Caki2 (cell line): Measurements from ENCODE around the gene SLU7. TPM values are rescaled to one million over a fixed set of nuclear protein-coding genes. Genes with fewer than 3 reads are reported as not detected.

Experiments used
- DNase-seq: peaks from one replicate; pipeline ENCODE4 v3.0.0-alpha.2; 2015; ENCODE audit warnings: low read depth
- in situ Hi-C: cut with HindIII; loops from 2 replicates; pipeline ENCODE4 v1.10.0; 2016; ENCODE audit warnings: low sequenced_read_pairs, low pct_unique_long_range_greater_than_20kb, mixed read lengths
- total RNA-seq: library from RNA; depleted of rRNA; stranded (reverse); fragments of >200 nt; shearing (Covaris generic); gene quantifications from 2 replicates; pipeline ENCODE4 v1.2.3, GENCODE V29; 2014; ENCODE audit warnings: low replicate concordance; rRNA removed

SLU7 gene
- 73.8 and 114 TPM in 2 replicates for total RNA-seq

DNA sequence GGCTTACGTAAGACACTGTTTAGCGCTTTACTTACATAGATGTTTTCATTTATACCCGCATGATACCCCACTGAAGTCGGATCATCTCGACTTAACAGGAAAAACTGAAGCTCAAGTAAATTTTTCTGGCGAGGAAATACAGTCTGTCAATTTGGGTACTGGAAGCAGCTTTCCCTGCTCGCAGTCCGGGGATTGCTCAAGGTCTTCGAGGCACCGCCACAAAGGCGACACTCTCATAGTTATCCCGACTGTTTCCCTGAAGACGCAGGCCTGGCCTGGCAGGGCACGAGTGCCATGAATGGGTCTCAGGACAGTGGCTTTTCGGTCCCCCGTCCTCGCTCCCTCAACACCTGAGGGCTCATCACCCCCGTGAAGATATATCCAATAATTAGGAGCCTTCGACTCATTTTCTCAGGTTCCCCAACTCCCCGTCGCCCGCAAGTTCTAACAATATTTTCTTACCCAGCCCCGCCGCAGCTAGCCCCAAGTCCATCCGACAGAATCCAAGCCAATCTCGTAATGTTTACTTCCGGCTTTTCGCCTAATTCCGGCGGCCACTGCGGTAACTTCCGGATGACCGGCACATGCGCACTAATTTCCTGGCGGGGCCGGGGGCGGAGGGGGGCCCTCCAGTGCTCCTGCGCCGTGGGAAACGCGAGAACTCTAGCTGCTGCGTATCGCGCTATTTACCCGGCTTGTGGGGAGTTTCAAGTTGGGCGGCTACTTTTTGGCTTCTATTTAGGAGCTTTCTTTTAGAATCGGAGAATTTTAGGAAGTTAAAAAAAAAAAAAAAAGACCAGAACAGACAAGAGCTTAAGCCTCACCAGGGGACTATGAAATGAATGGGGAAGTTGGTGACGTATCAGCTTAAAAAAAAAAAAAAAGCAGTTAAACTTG is at the start of gene SLU7:
TSS of gene SLU7 (minus strand) at position 521 of the 897 bp plus-strand sequence. CDS start 3,787 bp downstream, outside the sequence.
- in situ Hi-C loops, result no loop called here
- DNase-seq, result peak; percentile 96

DNA sequence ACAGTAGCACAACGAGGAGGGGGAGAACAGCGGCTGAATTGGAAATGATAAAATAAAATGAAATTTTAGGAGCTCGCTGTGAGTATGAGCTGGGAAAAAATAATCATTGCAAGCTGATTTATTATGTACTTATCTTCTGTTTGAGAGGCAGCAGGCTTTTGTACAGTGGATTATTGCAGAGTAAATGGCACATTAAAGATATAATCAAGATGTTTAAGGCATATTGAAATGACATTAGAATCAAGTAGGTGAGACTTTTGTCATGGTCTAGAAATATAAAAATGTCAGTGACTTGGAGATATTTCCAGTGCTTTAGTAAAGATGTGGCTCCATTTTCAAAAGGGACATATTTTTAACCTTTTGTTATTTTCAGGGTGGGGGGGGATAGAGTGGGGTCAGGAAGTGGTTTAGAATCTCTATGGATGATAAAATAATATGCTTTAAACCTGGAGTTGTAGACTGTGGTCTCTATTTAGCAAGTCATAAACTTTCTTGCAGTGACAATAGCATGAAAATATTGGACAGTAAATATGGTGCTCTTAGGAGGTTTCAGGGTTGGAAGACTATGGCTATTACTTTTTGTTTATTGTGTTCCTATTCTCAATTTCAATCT is 49.6 kb upstream of the SLU7 start:
- in situ Hi-C loops, result no loop called here
- DNase-seq, result no peak

DNA sequence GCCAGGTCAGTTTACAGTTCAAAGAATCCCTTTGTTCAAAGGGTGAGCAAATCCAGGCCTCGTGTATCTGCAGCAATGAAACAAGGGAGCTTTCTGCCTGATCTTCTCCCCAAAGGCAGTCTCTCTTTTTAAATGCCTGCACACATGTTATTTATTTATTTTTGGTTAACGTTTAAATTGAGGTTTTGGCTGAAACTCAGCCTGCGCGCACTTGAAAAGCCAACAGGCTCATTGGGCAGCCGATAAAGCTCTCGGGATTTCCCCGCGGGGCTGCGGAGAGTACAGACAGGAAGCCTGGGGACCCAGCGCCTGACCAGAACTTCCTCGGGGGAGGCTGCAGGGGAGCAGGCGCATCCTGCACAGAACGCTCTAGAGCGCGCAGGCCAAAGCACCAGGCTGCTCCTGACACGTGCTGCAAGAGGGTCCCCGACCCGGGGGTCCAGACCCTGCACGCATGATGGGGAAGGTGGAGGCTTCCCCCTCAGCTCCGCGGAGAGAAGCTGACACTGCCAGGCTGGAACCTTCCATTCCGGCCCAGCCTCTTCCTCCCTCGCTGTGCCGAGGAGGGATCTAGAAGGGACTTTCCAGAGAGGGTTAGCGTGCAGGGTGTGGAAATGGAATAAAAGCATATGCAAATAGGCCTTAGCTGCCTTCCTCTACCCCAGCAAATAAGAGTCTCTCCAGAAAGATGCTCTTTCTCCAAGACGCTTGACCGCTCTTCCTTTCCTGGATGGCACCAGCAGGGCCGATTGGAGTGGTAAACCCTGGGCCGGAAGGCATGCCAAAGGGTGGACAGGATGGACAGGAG is 48.9 kb upstream of the SLU7 start:
- DNase-seq, result peak; percentile 100
- in situ Hi-C loops, result no loop called here

DNA sequence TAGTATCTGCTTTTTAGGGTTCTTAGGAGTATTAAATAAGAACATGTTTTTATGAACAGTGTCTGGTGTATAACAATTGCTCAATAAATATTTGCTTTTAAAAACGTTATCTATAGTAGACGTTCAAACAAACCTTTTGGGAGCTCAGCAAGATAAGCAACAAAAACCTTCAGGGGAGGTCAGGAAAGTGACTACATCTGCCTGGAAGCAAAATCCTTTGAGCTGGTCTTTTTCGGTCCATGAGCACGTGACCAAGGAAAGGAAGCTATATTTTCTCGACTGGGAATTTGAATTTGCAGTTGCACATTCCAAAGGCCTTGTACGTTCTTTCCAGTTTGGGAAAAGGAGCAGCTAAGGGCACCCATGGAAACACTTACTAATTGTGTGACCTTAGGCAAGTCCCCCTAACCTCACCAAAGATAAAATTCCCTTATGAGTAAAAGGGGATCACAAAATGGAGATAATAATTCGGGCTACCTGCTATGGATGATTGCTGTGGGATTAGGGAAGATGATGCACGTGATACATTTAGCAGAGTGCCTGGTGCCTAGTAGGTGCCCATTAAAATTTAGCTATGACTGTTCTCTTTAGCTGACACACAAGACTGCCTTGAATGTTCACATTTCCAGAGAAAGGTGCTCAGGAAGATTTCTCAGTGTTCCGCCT is 48.1 kb upstream of the SLU7 start:
- in situ Hi-C loops, result no loop called here
- no peak for DNase-seq

DNA sequence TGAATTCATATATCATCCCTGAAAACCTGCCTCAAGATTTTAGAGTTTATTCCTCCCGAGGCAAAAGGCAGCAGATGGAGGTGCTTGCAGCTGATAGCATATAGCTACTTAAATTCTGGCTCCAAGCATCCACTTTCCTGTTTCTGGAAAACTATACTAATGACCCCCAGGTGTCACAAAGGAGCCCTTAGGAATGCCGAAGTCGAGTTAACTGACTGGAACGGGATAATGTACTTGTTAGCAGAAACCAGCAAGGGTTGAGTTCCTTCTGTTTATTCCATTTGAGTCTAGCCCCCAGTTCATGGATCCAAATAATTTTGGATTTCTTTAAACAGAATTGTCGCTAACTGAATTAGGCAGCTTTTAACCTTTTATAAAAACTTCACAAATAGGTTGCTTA is 47.2 kb upstream of the SLU7 start:
- DNase-seq, result no peak
- in situ Hi-C loops, result no loop called here

DNA sequence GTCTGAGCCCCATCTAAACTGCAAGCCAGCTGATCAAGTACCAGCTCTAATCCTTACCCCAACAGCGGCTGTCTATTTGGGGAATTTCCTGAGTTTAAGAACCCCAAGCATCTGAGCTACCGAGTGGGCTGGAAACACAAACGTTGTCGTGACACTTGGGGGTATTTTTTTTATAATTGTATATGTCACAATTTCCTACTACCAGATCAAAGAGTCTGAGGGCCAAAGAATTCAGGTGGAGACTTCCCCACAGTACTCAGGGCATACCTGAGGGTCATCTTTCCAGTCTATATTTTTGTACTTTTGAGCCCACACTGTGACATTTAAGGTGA is 45.6 kb upstream of the SLU7 start:
- in situ Hi-C loops, result no loop called here
- no peak for DNase-seq

DNA sequence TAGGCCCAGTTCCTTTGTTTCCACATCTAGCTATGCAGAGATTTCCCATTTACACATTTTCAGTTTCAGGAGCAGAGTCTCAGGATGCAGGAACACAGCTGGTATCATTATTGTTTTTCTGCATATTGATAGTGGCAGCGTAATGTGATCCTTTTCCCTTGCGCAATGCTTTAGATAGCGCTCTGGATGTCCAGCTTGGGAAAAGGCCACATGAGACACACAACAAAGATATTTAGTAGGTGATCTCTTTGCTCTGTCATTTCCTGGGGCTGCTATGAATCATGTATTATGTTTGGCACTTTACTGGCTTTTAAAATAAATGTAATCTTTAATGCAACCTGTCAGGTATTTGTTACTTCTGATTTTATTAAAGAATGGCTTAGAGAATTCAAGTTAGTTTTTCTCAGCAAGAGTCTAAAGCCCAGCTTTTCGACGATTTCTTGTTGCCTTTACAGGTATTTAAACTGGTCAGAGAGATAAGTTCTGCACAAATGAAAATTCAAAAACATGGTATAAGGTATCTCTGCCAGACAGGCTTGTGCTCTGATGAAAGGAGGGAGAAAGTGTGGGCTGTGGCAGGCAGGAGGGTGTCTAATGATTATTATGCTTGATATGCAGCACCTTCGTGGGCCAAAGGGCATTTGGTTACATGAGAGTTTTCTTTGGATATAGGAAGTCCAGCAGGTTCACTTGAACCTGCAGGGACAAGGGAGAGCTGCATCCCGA is 45.0 kb upstream of the SLU7 start:
- in situ Hi-C loops, result no loop called here
- peak; percentile 89 for DNase-seq

DNA sequence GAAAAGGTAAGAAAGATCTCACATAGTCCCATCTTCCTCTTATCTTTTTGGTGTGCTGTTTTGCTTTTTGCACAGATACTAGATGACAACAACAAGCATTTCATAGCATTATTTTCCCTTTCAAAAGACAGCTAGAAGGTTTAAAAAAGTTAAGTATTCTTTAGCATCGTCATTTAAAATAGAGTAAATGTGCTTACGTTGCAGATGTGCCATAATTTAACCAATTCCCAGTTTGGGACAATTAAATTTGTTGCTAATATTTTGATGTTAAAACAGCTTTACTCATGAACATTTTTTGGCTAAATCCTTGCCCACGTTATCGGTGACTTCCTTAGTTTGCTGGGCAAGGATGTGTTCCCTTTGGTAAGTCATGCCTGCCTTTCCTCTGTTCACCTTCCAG is 44.3 kb upstream of the SLU7 start:
- no peak for DNase-seq
- in situ Hi-C loops, result no loop called here

DNA sequence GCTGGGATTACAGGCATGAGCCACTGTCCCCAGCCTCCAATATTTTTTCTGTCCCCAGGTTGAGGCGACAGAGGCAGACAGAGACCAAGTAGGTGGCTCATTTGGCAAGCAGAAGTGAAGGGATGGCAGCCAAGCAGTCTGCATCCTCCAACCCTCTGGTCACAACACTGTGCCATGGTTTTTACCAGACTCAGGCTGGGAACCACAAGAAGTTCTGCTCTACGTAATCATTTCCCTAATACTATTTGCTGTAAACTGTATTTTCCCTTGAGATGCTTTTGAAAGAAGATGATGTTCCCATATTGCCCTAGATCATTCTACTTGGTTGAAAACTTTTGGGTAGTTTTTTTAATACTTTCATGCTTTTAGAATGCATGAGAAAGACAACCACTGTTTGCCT is 43.3 kb upstream of the SLU7 start:
- in situ Hi-C loops, result no loop called here

DNA sequence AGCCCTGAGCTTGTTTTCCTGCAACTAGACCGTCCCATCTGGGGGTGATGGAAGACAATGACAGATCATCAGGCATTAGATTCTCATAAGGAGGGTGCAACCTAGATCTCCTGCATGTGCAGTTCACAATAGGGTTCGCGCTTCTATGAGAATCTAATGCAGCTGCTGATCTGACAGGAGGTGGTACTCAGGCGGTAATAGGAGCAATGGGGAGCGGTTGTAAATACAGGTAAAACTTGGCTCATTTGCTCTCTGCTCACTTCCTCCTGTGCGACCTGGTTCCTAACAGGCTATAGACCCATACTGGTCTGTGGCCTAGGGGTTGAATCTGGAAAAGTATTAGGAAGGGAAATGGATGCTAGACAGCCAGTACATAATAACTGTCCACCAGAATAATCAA is 42.5 kb upstream of the SLU7 start:
- in situ Hi-C loops, result no loop called here
- DNase-seq, result no peak

More for the DNA sequence above, 43.3 kb upstream of the SLU7 start:
- no peak for DNase-seq

DNA sequence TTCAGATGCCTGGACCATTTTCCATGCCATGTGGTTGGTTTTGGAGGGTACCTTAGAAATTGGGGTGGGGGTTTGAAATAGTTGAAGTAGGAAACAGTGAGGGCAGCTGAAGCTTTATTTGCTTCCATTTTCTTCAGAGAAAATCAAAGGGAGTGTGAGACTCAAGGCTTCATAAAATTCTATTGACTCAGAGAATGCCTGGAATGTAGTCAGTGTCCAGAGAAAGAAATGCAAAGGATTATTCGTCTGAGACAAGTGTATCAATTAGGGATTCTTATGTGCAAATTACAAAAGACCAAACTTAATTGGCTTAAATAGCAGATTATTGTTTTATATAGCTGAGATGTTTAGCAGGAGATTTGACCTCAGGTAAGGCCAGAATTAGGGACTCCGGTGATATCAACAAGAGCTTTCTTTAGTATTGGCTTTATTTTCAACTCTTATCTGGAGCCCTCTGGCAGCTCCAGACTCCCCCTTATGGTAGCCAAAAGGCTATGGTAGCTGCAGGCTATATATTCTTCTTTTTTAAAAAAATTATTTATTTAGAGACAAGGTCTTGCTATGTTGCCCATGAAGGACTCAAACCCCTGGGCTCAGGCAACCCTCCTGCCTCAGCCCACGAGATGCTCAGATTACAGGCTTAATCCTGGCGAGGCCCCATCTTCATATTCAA is 41.6 kb upstream of the SLU7 start:
- DNase-seq, result no peak
- in situ Hi-C loops, result no loop called here

DNA sequence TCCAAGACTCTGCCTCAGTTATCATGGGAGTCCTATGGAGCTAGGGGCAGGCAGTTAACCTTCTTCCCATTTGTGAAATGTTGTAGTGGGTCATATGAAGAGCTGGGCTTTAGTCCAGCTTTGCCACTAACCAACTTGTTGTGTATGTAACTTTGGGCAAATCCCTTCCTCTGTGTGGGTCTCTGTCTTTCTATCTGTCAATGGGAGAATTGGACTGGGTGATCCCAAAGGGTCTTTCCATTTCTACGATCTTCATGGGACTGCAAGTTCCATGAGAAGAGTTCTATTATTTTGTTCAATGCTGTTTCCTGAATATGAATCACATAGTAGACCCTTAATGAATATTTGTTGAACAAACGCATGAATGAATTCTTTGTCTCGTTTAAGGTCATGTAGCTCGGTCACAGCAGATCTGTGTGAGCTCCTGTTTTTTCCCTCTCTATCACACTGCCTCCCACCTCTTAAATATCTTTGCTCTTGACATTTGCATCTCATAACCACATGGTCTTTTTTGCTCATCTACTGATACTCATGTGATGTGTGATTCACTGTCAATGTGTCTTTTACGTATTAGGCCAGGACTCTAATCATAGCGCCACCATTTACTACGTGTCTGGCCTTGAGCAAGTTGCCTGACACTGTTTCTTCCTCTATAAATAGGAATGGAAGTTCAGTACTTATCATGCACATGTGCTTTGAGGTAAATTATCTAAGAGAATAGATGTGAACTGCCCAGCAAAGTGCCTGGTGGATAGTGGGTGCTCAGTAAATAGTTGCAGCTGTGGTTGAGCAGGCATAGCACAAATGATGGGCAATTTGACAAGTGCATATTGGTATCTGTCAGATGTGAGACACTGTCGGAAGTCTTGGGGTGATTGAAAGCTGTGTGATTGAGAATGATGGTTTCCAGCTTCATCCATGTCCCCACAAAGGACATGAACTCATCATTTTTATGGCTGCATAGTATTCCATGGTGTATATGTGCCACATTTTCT is 40.2 kb upstream of the SLU7 start:
- peak; percentile 92 for DNase-seq
- in situ Hi-C loops, result no loop called here

DNA sequence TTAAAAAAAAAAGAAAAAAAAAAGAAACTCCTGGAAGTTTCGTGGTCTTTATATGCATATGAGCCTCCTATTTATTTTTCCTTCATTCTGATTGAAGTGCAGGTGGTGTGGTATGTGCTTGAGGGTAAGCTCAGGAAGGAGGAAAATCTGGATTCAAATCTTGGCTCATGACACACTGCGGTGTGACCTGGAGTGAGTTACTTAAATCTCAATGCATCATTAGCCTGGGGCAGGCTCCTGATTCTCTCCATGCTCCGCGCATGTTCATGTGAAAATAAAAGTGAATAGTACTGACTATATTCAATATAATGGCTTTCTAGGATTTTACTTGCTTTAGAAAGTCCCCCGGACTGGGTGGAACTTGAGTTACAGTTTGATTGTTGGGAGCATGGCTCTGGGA is 38.4 kb upstream of the SLU7 start:
- DNase-seq, result no peak
- in situ Hi-C loops, result no loop called here

DNA sequence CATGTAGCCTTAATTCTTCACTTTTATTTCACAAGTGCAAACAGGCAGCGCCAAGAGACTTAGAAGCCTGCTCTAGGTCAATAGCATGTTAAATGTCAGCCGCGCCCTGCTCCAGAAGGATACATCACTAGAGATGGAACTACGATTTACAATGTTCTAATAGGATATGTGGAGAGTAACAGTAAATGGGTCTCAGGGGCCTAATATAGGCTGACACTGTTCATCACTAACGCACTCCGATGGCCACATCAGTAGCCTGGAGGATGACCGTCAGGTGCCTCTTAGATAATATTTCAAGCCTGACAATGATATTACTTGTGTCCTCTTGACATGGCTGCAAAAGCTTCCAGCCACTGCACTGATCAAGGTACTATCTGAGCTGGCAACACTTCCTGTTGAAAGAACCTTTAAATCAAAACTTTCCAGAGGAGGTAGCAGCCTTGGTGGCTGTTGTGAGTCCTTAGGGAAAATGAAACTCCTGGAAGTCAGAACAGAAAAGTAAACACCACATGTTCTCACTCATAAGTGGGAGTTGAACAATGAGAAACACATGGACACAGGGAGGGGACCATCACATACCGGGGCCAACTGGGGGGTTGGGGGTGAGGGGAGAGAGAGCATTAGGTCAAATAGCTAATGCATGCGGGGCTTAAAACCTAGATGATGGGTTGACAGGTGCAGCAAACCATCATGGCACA is 37.7 kb upstream of the SLU7 start:
- in situ Hi-C loops, result no loop called here
- DNase-seq, result no peak

DNA sequence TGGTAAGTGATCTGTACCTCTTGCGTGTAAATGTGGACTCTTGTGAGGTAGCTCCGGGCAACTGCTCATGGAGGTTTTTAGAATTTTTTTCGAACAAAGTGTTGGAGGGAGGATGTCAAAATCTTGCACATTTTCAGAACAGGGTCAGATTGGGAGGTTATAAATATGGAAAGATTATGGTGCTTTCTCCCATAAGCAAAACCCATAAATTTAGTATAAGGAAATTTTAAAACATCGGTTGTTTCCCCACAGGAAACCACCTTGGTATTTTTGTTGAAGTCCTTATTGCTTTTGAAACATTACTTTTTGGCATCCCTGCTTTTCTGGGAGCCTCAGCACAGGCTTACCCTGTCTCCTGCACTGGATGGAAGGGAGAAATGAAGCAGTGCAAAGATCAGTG is 36.7 kb upstream of the SLU7 start:
- no peak for DNase-seq
- in situ Hi-C loops, result no loop called here

DNA sequence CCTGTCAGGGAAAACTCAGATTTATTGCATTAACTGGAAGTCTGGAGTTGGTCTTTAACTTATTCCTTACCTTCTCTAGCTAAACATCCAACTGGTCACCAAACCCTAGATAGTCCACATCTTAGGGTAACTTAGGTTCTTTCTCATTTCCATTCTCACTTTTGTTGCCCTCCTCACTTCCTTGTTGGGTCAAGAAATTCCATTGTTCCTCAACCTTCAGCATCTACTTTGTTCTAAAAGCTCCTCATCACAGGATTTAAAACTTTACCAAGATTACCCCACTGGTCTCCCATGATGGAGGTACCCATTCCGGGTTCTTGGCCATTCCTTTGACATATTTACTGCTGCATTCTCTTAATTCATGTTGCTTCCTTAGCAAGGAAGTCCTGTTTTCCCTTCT is 34.9 kb upstream of the SLU7 start:
- in situ Hi-C loops, result no loop called here
- DNase-seq, result no peak
